DND-41 (cell line): Measurements from ENCODE around the gene TRIM41.
A peak's percentile ranks its signal among the peaks of the same experiment; 100 is the strongest.

Source experiments
- ATAC-seq: fragments of 200-7000 bp; cut with Tn5 transposase; 3 replicates; pipeline ENCODE4 v1.9.1; 2021; ENCODE audit warnings: low read depth; ENCODE audit not compliant: insufficient read depth
- DNase-seq: peaks from one replicate; pipeline ENCODE4 v3.0.0-alpha.2; 2020
- H2AFZ ChIP-seq: 2 replicates; pipeline ENCODE4 v1.6.0; 2012; ENCODE audit warnings: low read depth, low read length
- H3K27ac ChIP-seq: 2 replicates; pipeline ENCODE4 v1.5.1; 2012; ENCODE audit warnings: low read length, inconsistent platforms
- H3K27me3 ChIP-seq: fragments of 200-600 bp; sonication (generic); 2 replicates; pipeline ENCODE4 v1.6.0; 2012; ENCODE audit warnings: low read length, mild to moderate bottlenecking, inconsistent platforms; ENCODE audit not compliant: insufficient read depth, poor library complexity
- H3K36me3 ChIP-seq: 2 replicates; pipeline ENCODE4 v1.5.1; 2012; ENCODE audit warnings: low read length, inconsistent platforms; ENCODE audit not compliant: insufficient read depth
- H3K4me1 ChIP-seq: 2 replicates; pipeline ENCODE4 v1.5.1; 2012; ENCODE audit warnings: mild to moderate bottlenecking, low read length; ENCODE audit not compliant: insufficient read depth
- H3K4me2 ChIP-seq: 2 replicates; pipeline ENCODE4 v1.6.0; 2012; ENCODE audit warnings: mild to moderate bottlenecking, moderate library complexity, low read length, inconsistent platforms; ENCODE audit not compliant: insufficient read depth
- H3K4me3 ChIP-seq, 2 experiments: fragments of 200-600 bp in 1 of 2; shearing (Covaris generic) in 1 of 2; 2 replicates each; pipeline ENCODE4 v1.5.1; 2012 to 2016; ENCODE audit warnings: inconsistent platforms in 2 of 2, low read length in 2 of 2, mild to moderate bottlenecking in 2 of 2, low read depth in 1 of 2, moderate library complexity in 1 of 2
- H3K79me2 ChIP-seq: 2 replicates; pipeline ENCODE4 v1.6.0; 2012; ENCODE audit warnings: low read length, inconsistent platforms; ENCODE audit not compliant: insufficient read depth
- H3K9ac ChIP-seq: 2 replicates; pipeline ENCODE4 v1.6.0; 2012; ENCODE audit warnings: low read depth, mild to moderate bottlenecking, inconsistent platforms, low read length, moderate library complexity
- H3K9me3 ChIP-seq: 2 replicates; pipeline ENCODE4 v1.5.1; 2012; ENCODE audit warnings: low read length, moderate library complexity, mild to moderate bottlenecking, inconsistent platforms; ENCODE audit not compliant: insufficient read depth, severe bottlenecking
- H4K20me1 ChIP-seq: 2 replicates; pipeline ENCODE4 v1.6.0; 2012; ENCODE audit warnings: low read length; ENCODE audit not compliant: insufficient read depth
- EZH2 ChIP-seq: IDR thresholded peaks from 3 replicates; pipeline ENCODE4 v1.6.1; 2012; ENCODE audit warnings: borderline replicate concordance, low read depth, mild to moderate bottlenecking, moderate library complexity, low read length, inconsistent platforms; ENCODE audit not compliant: severe bottlenecking
- TF ChIP-seq, protein P1 (sequence below): IDR thresholded peaks from 2 replicates; pipeline ENCODE4 v1.5.1; 2012; ENCODE audit warnings: borderline replicate concordance, low read length, moderate library complexity, mild to moderate bottlenecking; ENCODE audit not compliant: poor library complexity, severe bottlenecking; ENCODE audit errors: extremely low read depth

The TRIM41 gene

DNA sequence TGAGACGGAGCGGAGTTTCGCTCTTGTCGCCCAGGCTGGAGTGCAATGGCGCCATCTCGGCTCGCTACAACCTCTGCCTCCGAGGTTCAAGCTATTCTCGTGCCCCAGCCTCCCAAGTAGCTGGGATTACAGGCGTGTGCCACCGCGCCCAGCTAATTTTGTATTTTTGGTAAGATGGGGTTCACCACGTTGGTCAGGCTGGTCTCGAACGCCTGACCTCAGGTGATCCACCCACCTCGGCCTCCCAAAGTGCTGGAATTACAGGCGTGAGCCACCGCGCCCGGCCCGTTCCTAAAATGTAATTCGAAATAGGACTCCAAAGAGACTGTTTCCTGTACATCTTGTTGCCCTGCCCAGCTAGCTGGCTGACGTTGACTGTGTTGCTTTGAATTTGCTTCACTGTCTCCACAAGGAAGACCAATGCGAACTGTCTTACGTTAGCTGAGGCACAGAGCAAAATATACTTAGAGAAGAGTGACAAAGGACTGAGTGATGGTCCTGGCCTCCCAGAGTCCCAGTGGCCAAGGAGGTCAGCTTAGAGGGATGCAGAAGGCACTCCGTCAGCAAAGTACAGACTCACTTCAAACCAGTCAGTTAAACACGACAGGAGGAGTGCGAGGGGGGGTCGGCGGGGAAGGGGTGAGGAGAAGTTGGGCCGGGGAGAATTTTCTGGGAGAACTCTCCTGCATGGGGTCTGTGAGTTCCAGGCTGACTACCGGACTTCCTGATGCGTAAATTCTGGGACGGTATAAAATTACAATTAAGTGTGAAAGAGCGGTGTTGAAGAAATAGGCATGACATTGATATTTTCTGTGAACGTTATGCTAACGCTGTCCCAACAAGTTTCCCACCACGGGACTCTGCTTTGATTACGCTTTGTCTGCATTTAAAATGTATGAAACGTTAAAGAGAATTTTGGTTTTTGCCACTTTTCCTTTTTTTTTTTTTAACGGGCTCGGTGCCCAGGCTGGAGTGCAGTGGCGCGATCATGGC, 6.8 kb upstream of the TRIM41 start:
- H3K4me3 ChIP-seq: peak overlapping the region; percentile 26 to 66; a peak in 3 of 4 replicates
- peak overlapping the region; percentile 82 for H3K4me2 ChIP-seq
- no peaks in the 10 kb centered on the region for H4K20me1 ChIP-seq
- no peaks in the 10 kb centered on the region for H3K36me3 ChIP-seq
- peak; percentile 64 for ATAC-seq
- peak; percentile 51 for DNase-seq
- no peaks in the 10 kb centered on the region for H3K27me3 ChIP-seq
- H2AFZ ChIP-seq: peak overlapping the region; percentile 96
- no peaks in the 10 kb centered on the region for H3K9me3 ChIP-seq
- peaks cover 32% of the 10 kb centered on the region for H3K4me1 ChIP-seq
- peak; percentile 43 for TF ChIP-seq EZH2
- TF ChIP-seq, protein P1, sequence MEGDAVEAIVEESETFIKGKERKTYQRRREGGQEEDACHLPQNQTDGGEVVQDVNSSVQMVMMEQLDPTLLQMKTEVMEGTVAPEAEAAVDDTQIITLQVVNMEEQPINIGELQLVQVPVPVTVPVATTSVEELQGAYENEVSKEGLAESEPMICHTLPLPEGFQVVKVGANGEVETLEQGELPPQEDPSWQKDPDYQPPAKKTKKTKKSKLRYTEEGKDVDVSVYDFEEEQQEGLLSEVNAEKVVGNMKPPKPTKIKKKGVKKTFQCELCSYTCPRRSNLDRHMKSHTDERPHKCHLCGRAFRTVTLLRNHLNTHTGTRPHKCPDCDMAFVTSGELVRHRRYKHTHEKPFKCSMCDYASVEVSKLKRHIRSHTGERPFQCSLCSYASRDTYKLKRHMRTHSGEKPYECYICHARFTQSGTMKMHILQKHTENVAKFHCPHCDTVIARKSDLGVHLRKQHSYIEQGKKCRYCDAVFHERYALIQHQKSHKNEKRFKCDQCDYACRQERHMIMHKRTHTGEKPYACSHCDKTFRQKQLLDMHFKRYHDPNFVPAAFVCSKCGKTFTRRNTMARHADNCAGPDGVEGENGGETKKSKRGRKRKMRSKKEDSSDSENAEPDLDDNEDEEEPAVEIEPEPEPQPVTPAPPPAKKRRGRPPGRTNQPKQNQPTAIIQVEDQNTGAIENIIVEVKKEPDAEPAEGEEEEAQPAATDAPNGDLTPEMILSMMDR: no peak
- H3K27ac ChIP-seq: peak overlapping the region; percentile 72
- H3K79me2 ChIP-seq: no peaks in the 10 kb centered on the region
- peak overlapping the region; percentile 61 for H3K9ac ChIP-seq

DNA sequence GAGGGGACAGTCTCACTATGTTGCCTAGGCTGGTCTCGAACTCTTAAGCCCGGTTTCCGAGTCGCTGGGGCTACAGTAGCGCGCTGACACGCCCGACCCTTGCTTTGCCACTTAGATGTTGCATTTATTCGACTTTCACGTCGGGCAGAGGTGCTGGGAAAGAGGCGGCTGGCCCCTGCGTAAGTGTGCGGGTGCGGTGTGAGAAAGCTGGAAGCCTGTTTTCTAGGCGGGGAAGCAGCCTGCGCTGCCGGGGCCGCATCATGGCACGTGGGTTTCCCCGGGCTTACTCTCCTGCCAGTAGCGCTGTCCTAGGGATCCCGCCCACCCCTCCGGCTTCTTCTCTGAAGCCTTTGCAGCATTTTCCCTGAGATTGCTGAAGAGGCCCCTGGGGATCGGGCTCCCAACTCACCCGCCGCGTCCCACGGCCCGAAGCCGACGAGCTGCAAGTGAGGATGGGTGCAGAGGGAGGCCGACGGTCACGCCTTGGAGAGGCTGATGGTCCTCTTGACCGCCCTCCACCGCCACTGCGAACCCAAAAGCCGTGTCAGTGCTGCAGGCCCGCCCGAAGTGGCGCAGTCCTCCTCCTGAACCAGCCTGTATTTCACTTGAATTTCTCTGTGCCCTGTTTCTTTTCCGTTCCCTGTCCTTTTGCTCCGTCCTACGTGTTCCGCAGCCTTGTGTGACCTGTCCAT, 5.8 kb upstream of the TRIM41 start:
- ATAC-seq: peak; percentile 12; the same call in 1 of the 3 replicates
- no peaks in the 10 kb centered on the region for H3K36me3 ChIP-seq
- no peaks in the 10 kb centered on the region for H3K79me2 ChIP-seq
- H3K9ac ChIP-seq: peak overlapping the region; percentile 32; the same call in 1 of the 2 replicates
- peak overlapping the region in 1 of 2 experiments; percentile 25; a peak in 2 of 4 replicates for H3K4me3 ChIP-seq
- H2AFZ ChIP-seq: peak overlapping the region; percentile 57
- H3K27me3 ChIP-seq: no peaks in the 10 kb centered on the region
- H4K20me1 ChIP-seq: no peaks in the 10 kb centered on the region
- no peak for TF ChIP-seq EZH2
- TF ChIP-seq, protein P1: no peak
- no peaks in the 10 kb centered on the region for H3K9me3 ChIP-seq
- no peak overlapping the region for H3K27ac ChIP-seq
- DNase-seq: peak; percentile 58
- peak overlapping the region; percentile 82 for H3K4me2 ChIP-seq
- peaks cover 42% of the 10 kb centered on the region for H3K4me1 ChIP-seq

DNA sequence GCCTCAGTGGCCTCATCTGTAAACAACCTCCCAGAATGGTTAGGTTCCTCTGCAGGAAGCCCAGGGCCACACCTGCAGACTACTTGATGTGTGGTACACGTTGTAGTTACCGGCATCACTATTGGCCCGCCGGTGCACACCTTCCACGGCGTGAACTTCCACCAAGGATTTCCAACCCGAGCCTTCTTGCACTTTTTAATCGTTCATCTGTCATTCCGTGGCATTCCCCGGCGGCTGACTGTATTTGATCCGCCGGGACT, 5.3 kb upstream of the TRIM41 start:
- Histone ChIP-seq H3K9me3 (no peaks in the 10 kb centered on the region), H3K79me2 (no peaks in the 10 kb centered on the region), H3K27me3 (no peaks in the 10 kb centered on the region), H3K27ac (no peak overlapping the region), H3K4me3 (peak overlapping the region in 1 of 2 experiments; percentile 25; a peak in 2 of 4 replicates), H3K4me1 (peaks cover 46% of the 10 kb centered on the region), H2AFZ (peak overlapping the region; percentile 57), H3K36me3 (no peaks in the 10 kb centered on the region), H4K20me1 (no peaks in the 10 kb centered on the region), H3K9ac (peak overlapping the region; percentile 32; the same call in 1 of the 2 replicates), H3K4me2 (peak overlapping the region; percentile 82)
- ATAC-seq: no peak
- TF ChIP-seq EZH2: no peak
- TF ChIP-seq, protein P1: no peak
- no peak for DNase-seq
